T-helper 22 cell (primary cell): ENCODE data around the gene SPEG.

Experiments
- DNase-seq: peaks from one replicate; pipeline ENCODE4 v3.0.0-alpha.2; 2020; ENCODE audit warnings: low read depth

SPEG gene

DNA sequence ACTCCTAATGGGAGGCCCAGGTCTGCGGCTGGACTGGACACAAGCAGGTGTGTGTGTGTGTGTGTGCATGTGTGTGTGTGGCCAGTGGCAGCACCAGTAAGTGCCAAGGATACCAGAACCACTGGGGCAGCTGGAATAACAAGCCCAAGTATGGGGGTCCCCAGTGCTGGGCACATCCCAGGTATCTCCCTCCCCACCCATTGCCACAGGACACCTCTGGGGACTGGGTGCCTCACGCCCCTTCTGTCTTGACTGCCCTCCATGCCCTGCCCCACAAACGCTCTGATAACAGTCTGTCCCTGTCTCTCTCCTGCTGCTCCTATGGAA is 9.0 kb downstream of the SPEG start:
- no peak for DNase-seq

DNA sequence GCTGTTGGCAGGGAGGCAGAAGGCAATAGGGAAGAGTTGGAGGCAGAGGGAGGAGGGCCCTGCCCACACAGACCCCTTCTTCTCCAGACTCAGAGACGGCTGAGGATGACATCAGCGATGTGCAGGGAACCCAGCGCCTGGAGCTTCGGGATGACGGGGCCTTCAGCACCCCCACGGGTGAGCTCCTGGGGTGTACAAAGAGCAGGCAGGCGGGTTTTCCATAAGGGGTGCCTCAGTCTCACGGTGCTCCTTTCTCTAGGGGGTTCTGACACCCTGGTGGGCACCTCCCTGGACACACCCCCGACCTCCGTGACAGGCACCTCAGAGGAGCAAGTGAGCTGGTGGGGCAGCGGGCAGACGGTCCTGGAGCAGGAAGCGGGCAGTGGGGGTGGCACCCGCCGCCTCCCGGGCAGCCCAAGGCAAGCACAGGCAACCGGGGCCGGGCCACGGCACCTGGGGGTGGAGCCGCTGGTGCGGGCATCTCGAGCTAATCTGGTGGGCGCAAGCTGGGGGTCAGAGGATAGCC is 10.0 kb downstream of the SPEG start:
- DNase-seq = no peak

GRCh38 chr2:219445220-219445640 is 10.6 kb downstream of the SPEG start:
- no peak for DNase-seq

DNA sequence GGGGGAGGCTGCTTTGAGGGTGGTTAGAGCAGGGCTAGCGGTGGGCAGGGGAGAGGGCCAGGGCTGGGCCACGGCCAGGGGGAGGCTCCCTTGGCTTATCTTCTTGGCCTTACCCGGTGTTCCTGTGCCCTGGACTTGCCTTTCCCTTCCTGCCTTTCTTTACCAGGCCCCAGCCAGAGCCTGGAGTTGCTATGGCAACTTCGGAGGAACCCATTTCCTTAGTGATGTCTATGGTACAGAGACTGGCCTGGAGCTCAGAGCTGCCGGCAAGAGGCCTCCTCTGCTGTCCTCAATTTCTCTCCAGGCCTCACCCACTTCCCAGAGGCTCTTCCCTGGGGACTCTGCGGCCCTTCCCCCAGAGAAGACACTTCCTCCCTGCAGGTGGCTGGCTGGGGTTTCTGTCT is 11.5 kb downstream of the SPEG start:
- no peak for DNase-seq

DNA sequence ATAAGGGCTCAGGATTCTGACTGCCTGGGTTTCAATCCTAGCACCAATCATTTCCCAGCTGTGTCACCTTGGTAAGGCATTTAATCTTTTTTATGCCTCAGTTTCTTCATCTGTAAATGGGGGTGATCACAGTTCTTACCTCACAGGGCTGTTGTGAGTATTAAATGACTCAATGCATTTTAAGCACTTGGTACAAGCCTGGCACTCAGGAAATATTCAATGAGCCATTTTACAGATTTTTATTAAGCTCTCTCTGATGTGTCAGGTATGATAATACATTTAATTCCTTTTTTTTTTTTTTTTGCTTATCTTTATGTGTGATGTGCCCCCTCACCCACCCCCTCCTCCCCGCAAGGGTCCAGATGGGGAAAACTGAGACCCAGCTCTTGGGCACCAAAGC is 12.0 kb downstream of the SPEG start:
- DNase-seq = no peak

DNA sequence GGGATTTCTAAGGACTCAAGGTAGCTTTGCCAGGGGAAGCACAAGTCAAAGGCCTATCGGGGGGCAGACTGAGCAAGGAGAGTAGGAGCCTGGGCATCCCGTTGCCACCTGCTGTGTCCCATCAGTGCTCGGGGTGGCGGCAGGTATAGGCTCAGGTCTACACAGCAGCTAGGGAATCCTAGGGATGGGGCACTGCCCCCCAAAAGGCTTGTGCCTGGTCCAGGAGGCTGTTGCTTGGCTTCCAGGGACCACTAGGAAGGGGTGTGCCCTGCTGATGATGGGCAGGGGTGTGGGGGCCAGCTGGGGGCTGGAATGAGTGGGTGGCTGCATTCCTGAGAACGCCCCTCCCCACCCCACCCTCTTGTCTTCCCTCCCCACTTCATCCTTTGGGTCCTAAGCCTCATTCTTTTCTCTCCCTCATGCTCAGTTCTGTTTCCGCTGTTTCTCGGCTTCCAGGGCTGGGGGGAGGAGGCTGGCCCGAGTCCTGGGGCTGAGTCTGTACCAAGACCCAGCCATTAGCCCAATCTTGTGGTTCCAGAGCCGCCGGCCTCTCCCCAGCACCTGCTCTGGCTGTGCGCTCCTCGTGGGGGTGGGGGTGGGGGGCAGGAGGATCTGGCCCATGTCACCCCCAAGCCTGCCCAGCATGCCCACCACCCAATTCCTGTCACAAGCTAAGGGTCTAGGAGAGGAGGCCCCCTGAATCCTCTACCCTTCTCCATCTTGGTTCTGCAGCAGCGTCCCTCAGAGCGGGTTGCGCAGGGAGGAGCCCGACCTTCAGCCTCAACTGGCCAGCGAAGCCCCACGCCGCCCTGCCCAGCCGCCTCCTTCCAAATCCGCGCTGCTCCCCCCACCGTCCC is 12.8 kb downstream of the SPEG start:
- no peak for DNase-seq

- DNase-seq = no peak
Observed at GRCh38 chr2:219448099-219448775, 13.6 kb downstream of the SPEG start.

DNA sequence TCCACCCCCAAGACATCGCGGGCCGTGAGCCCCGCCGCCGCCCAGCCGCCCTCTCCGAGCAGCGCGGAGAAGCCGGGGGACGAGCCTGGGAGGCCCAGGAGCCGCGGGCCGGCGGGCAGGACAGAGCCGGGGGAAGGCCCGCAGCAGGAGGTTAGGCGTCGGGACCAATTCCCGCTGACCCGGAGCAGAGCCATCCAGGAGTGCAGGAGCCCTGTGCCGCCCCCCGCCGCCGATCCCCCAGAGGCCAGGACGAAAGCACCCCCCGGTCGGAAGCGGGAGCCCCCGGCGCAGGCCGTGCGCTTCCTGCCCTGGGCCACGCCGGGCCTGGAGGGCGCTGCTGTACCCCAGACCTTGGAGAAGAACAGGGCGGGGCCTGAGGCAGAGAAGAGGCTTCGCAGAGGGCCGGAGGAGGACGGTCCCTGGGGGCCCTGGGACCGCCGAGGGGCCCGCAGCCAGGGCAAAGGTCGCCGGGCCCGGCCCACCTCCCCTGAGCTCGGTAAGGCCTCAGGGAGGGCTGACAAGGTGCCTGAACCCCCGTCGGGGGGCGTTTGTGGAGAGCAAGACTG is 14.2 kb downstream of the SPEG start:
- no peak for DNase-seq

- no peak for DNase-seq
Observed at GRCh38 chr2:219449609-219450008, 15.0 kb downstream of the SPEG start.

GRCh38 chr2:219451661-219452360 is 17.2 kb downstream of the SPEG start:
- no peak for DNase-seq

- no peak for DNase-seq
Observed at GRCh38 chr2:219452361-219453317, 18.0 kb downstream of the SPEG start.

GRCh38 chr2:219453671-219454590 is 19.3 kb downstream of the SPEG start:
- DNase-seq = no peak

DNA sequence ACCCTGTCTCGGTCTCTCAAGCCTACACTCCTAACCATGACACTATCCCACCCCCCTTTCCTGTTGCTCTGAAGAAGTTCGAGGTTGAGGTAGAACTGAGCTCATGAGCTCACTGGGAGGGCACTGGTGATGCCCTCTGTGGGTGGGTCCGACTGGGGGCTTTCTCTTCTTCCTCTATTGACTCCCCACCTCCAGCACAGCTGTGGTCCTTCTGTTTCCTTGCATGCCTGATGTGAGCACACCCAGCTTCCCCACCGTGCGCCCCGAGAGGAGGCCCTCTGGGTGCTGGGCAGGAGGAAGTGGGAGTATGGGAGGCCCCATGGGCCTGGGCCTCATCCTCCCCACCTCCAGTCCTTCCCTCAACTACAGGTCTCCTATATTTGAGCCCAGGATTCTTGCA is 20.9 kb downstream of the SPEG start:
- DNase-seq = no peak

GRCh38 chr2:219457784-219458369 is 23.2 kb downstream of the SPEG start:
- no peak for DNase-seq

- no peak for DNase-seq
Observed at GRCh38 chr2:219458996-219459395, 24.4 kb downstream of the SPEG start.

DNA sequence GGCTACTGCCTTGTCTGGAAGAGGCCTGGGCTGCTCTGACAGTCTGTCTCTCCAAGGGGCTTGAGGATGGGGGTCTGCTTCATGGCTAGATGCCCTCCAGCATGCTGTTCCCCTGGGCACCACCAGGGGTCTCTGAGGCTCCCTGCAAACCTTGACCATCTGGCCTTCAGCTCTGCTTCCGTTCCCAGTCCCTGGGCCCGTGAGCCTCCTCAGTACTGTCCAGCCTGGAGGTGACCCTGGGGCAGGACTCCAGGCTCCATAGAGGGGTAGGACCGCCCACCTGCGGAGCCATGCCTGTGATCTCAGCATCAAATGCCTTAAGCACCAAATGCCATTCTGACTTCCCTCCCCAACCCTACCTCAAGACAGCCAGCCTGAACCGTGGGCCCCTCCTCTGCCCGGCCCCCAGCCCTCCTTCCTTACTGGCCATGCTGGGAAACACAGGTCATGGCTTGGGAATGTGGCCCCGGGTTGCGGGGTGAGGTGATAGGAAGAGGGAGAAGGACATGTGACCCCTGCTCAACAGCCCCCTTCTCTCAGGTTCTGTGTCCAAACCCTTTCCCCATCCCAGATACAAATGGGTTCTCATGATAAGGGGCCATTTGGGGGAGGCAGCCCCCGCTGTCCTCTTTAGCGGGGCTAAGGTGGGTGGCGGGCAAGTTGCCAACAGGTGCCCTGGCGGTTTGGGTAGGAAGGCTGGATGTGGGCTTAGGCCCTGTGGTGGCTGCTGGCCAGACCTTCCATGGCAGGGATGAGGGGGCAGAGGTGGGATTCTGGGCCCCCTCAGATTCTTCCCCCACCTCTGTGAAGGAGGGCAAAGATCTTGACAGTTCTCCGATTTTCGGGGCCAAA is 25.0 kb downstream of the SPEG start:
- no peak for DNase-seq

DNA sequence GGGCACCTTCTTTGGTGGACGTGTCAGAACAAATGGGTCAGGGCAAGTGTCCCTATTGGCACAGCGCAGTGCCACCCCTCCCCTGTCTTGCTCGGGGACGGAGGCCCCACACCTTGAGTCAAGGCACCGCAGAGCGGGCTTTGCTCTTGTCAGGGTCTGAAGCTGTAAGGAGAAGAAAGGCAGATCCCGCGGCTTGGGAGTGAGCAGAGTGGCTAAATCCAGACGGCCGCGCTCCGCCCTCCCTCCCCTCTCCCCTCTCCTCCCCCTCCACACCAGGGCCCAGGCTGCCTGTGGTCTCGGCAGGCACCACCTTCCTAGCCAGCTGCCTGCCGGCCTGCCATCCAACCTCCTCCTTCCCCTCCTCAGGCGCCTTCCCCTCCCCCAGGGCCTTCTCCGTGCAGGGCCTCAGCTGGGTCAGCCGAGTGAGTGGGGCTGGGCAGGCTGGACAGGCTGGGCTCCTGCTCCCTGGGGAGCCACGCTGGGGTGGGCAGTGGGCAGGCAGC is 25.8 kb downstream of the SPEG start:
- no peak for DNase-seq

GRCh38 chr2:219461047-219461514 is 26.4 kb downstream of the SPEG start:
- DNase-seq = no peak

DNA sequence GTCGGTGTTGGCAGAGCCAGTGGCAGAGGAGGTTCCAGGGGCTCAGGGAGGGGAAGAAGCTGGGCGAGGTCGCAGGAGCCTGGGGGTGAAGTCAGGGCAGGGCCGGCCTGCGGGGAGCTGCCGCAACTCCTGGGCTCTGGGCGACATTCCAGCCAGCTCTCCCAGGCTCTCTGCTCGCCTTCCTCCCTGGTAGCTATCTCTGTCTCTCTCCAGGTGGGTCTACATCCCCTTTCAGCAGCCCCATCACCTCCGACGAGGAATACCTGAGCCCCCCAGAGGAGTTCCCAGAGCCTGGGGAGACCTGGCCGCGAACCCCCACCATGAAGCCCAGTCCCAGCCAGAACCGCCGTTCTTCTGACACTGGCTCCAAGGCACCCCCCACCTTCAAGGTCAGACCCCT is 27.0 kb downstream of the SPEG start:
- no peak for DNase-seq
